ENCODE measurements around the gene GTF2H1. TPM values are rescaled to one million over a fixed set of nuclear protein-coding genes. Genes with fewer than 3 reads are reported as not detected.
A peak's percentile ranks its signal among the peaks of the same experiment; 100 is the strongest.

The GTF2H1 gene
- total RNA-seq, 8 experiments from 2014 or later: 22.9 to 88.8 (median 41.7) TPM

DNA sequence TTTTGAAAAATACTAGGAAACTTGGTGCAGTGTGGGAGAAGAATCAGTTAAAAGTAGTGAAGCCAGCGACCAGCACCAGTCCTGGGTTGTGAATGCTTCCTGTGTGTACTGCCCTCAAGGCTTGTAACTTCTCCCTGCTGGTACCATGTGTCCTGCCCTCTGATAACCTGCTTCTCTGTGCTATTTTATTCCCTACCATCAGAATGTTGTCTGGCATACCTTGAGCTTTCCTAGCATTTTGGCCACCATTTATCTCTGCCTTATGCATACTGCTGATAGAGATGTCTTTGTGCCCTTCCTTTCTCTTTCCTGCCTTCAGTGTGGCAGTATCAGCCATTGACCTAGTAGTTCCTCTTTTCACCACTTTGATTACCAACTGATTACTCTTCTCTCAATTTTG, 2.0 kb downstream of the GTF2H1 start:
- in situ Hi-C loops (cut with MboI; ENCODE audit: low pct_unique_long_range_greater_than_20kb in 2 of 9, low sequenced_read_pairs in 9 of 9, unreplicated experiment in 9 of 9): no loop called here
- Histone ChIP-seq H3K4me1 (replicated peaks in 1 of 2) (peaks cover 19 to 29% of the 10 kb centered on the region in 2 donors), H3K4me3 (peak overlapping the region in 1 of 5 donors; percentile 6), H3K27ac (no peak overlapping the region)
- 60 to 100% (median 71%) methylated on average over 1 of the region's 1 CpG; no CpG with 5 or more reads in 6 of the 10 experiments for WGBS, 10 experiments
- ATAC-seq (replicated peaks in 6 of 8): no peak

DNA sequence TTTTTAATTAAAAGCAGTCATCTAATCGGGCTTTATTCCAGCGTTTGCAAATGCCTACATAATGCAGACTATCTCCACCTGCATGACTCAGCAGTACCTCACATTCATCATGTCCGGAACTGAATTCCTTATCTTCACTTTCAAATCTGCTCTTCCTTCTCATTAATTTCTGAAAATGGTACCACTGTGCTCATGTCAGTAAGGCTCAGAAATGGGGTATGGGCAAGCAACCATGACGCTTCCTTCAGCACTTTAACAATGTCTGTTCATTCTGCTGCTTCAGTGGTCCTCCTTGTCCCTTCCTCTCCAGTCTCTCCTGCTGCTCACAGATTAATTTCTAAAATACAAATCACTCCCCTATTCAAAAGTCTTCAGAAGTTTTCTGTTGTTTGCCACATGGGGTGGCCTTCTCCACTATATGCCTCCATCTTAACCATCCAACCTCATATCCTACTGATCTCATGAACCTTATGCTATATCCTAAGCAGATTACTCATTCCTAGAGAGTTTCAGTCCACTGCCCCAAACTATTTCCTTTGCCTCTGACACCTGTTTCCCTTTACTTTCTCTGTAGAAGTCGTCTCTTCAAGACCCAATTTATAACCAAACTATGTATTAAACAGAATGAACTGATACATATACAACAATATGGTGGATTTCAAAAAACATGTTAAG, 7.0 kb downstream of the GTF2H1 start:
- in situ Hi-C loops (cut with MboI; ENCODE audit: low pct_unique_long_range_greater_than_20kb in 2 of 9, low sequenced_read_pairs in 9 of 9, unreplicated experiment in 9 of 9): no loop called here
- H3K4me3 ChIP-seq: no peak overlapping the region
- ATAC-seq (replicated peaks in 6 of 8): peak in 3 of 8 experiments; percentile 17 to 38 (median 19)
- H3K4me1 ChIP-seq (replicated peaks in 1 of 2): peaks cover 1 to 2% of the 10 kb centered on the region in 2 donors
- H3K27ac ChIP-seq: no peak overlapping the region
- WGBS, 10 experiments: 18 to 100% (median 83%) methylated on average over 2 to 5 of the region's 5 CpGs; no CpG with 5 or more reads in 1 of the 10 experiments

DNA sequence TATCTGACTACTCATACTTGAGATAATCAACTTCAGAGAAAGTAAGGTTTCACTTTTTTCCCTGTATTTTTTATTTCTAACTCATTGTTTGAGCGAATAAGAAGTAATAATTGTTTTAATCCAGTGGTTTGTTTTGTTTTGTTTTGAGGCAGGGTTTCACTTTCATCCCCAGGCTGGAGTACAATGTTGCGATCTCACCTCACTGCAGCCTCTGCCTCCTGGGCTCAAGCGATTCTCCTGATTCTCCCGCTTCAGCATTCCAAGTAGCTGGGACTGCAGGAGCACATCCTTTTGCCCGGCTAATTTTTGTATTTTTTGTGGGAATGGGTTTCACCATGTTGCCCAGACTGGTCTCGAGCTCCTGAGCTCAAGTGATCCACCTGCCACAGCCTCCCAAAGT, 8.6 kb downstream of the GTF2H1 start:
- no peak overlapping the region for H3K27ac ChIP-seq
- ATAC-seq (replicated peaks in 6 of 8): no peak
- in situ Hi-C loops (cut with MboI; ENCODE audit: low pct_unique_long_range_greater_than_20kb in 2 of 9, low sequenced_read_pairs in 9 of 9, unreplicated experiment in 9 of 9): no loop called here
- no peak overlapping the region for H3K4me3 ChIP-seq
- no peaks in the 10 kb centered on the region for H3K4me1 ChIP-seq (replicated peaks in 1 of 2)
- WGBS, 10 experiments: 81 to 100% (median 100%) methylated on average over 1 to 6 of the region's 6 CpGs

DNA sequence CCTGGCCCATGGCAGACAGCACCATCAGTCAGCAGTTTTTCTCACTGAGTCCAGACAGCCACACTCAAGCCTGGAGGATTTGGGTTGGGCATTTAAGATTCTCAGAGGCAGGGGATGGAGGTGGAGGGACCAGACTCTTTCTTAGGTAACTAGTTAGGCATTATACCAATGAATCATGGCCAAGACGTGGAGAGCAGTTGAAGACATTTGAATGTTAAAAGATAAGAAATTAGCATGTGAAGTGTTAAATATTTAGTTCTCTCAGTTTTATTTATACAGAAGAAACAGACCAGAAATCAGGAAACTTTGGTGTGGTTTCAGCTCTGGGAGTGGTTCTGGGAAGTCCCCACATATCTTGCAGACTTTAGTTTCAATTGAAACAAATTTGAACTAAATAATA, 9.9 kb downstream of the GTF2H1 start:
- no peak overlapping the region for H3K27ac ChIP-seq
- ATAC-seq (replicated peaks in 6 of 8): peak in 3 of 8 experiments; percentile 23 to 83 (median 73)
- no peaks in the 10 kb centered on the region for H3K4me1 ChIP-seq (replicated peaks in 1 of 2)
- in situ Hi-C loops (cut with MboI; ENCODE audit: low pct_unique_long_range_greater_than_20kb in 2 of 9, low sequenced_read_pairs in 9 of 9, unreplicated experiment in 9 of 9): no loop called here
- 0 to 71% (median 21%) methylated on average over 1 of the region's 1 CpG; no CpG with 5 or more reads in 6 of the 10 experiments for WGBS, 10 experiments
- H3K4me3 ChIP-seq: no peak overlapping the region

DNA sequence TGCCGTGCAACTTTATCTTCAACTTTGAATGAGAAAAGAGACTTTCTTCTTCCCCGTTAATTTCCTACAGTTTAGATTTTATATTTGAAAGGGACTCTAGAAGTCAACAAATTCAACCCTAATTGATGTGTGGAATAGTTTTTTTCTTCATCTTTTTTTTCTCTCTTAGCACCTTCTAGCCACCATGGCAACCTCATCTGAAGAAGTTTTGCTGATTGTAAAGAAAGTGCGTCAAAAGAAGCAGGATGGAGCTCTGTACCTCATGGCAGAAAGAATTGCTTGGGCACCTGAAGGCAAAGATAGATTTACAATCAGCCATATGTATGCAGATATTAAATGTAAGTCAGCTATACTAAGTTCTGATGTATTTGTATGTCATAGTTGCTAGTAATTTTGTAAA, 10.5 kb downstream of the GTF2H1 start:
- H3K4me3 ChIP-seq: no peak overlapping the region
- no peak overlapping the region for H3K27ac ChIP-seq
- ATAC-seq (replicated peaks in 6 of 8): no peak
- 95 to 100% (median 100%) methylated on average over 1 to 3 of the region's 3 CpGs; no CpG with 5 or more reads in 1 of the 10 experiments for WGBS, 10 experiments
- no peaks in the 10 kb centered on the region for H3K4me1 ChIP-seq (replicated peaks in 1 of 2)
- in situ Hi-C loops (cut with MboI; ENCODE audit: low pct_unique_long_range_greater_than_20kb in 2 of 9, low sequenced_read_pairs in 9 of 9, unreplicated experiment in 9 of 9): no loop called here

DNA sequence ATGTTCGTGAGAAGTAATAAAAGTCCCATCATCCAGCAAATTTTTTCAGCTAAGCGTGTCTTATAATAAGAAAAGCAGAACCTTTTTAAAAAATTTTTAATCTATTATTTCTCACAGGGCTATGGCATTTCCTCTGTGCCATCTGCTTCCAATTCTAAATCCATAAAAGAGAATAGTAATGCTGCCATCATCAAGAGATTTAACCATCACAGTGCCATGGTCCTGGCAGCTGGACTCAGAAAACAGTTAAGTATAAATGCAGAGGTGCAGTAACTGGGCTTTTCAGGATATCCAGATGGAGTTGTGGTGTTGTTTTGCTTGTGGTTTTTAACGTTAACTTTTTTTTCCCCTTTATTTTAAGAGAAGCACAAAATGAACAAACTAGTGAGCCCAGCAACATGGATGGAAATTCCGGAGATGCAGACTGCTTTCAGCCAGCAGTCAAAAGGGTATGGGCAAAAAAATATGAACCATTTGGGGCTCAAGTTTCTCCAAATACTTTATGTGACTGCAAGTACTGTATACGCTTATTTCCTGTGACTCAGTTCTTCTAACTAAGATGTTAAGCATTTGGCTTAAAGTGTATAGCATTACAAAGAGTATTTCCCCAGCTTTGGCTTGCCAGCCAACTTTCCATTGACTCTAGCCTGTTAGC, 25.2 kb downstream of the GTF2H1 start:
- WGBS, 10 experiments: 7 to 100% (median 95%) methylated on average over 2 to 5 of the region's 5 CpGs
- ATAC-seq (replicated peaks in 6 of 8): peak in 3 of 8 experiments; percentile 55 to 86 (median 55)
- no peak overlapping the region for H3K27ac ChIP-seq
- H3K4me1 ChIP-seq (replicated peaks in 1 of 2): no peaks in the 10 kb centered on the region
- no peak overlapping the region for H3K4me3 ChIP-seq
- in situ Hi-C loops (cut with MboI; ENCODE audit: low pct_unique_long_range_greater_than_20kb in 2 of 9, low sequenced_read_pairs in 9 of 9, unreplicated experiment in 9 of 9): no loop called here

DNA sequence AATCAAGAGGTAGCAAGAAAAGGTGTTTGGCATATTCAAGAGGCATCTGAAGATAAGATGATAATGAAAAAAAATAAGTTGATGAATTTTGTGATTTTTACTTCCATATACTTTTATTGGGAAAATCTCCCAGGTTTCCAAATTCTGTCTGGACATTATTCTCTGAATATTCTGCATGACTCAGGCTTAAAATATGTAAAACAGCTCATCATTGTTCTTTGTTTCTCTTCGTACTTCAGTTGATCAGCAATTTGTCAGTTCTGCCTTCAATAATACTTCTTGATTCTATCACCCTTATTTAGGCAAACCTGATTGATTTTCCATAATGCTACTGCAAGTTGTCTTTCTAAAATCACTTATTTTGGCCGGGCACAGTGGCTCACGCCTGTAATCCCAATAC, 30.2 kb downstream of the GTF2H1 start:
- H3K4me1 ChIP-seq (replicated peaks in 1 of 2): no peaks in the 10 kb centered on the region
- H3K27ac ChIP-seq: no peak overlapping the region
- H3K4me3 ChIP-seq: no peak overlapping the region
- in situ Hi-C loops (cut with MboI; ENCODE audit: low pct_unique_long_range_greater_than_20kb in 2 of 9, low sequenced_read_pairs in 9 of 9, unreplicated experiment in 9 of 9): no loop called here
- 33 to 100% (median 85%) methylated on average over 1 to 3 of the region's 3 CpGs; no CpG with 5 or more reads in 2 of the 10 experiments for WGBS, 10 experiments
- ATAC-seq (replicated peaks in 6 of 8): peak in 2 of 8 experiments; percentile 26 to 35

DNA sequence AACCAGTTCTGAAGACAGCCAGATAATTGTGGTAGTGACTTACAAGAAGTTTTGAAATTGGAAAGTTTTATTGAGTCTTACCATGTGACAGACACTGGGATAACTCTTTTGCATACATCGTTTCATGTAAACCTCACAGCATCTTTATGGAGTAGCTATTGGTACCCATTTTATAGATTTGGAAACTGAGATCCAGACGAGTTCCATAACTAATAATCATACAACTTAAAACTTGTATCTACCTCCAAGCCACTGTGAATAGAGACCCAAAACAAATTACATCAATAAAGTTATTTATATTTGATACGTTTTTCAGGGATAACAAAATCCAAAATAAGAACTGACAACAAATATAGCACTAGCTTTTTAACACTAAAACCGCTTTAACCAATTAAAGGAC, 36.3 kb downstream of the GTF2H1 start:
- ATAC-seq (replicated peaks in 6 of 8): no peak
- Histone ChIP-seq H3K4me1 (replicated peaks in 1 of 2) (no peaks in the 10 kb centered on the region), H3K4me3 (no peak overlapping the region), H3K27ac (no peak overlapping the region)
- 86 to 100% (median 95%) methylated on average over 1 to 4 of the region's 4 CpGs for whole genome bisulfite sequencing, 10 experiments
- in situ Hi-C loops (cut with MboI; ENCODE audit: low pct_unique_long_range_greater_than_20kb in 2 of 9, low sequenced_read_pairs in 9 of 9, unreplicated experiment in 9 of 9): no loop called here

DNA sequence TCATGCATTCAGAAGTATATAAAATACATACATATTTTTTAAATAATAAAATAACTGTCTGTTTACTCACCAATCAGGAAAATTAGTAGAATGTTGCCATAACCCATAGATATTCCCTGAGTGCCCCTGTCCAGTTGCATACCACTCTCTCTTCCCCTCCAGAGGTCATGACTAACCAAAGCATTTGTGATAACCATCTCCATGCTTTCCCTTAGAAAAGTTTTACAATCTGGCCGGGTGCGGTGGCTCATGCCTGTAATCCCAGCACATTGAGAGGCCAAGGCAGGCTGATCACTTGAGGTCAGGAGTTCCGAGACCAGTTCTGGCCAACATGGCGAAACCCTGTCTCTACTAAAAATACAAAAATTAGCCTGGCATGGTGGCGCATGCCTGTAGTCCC, 38.8 kb downstream of the GTF2H1 start:
- no peak overlapping the region for H3K27ac ChIP-seq
- H3K4me1 ChIP-seq (replicated peaks in 1 of 2): no peaks in the 10 kb centered on the region
- no peak for ATAC-seq (replicated peaks in 6 of 8)
- in situ Hi-C loops (cut with MboI; ENCODE audit: low pct_unique_long_range_greater_than_20kb in 2 of 9, low sequenced_read_pairs in 9 of 9, unreplicated experiment in 9 of 9): no loop called here
- 94 to 100% (median 100%) methylated on average over 2 to 3 of the region's 5 CpGs; no CpG with 5 or more reads in 6 of the 10 experiments for WGBS, 10 experiments
- no peak overlapping the region for H3K4me3 ChIP-seq

DNA sequence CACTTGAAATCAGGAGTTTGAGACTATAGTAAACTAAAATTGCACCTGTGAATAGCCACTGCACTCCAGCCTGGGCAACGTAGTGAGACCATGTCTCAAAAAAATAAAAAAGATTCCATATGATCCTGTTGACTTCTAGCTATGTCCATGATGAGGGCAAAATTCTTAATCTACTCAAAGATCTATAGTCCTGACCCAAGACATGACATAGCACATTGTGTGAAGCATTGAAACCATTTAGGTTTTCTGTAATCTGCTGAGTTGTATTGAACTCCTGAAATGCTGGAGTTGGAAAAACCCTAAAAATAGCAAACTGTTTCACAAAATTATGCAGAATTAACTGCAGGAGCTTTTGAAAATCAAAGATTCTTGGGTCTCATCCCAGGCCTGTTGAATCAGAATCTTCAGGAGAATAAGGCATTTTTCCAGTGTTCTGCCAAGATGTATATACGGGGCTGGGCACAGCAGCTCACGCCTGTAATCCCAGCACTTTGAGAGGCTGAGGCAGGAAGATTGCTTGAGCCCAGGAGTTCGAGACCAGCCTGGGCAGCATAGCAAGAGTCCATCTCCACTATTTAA, 42.2 kb downstream of the GTF2H1 start:
- ATAC-seq (replicated peaks in 6 of 8): peak in 1 of 8 experiments; percentile 51
- H3K4me1 ChIP-seq (replicated peaks in 1 of 2): no peaks in the 10 kb centered on the region
- 57 to 100% (median 88%) methylated on average over 1 to 4 of the region's 4 CpGs; no CpG with 5 or more reads in 2 of the 10 experiments for WGBS, 10 experiments
- H3K27ac ChIP-seq: no peak overlapping the region
- no peak overlapping the region for H3K4me3 ChIP-seq
- in situ Hi-C loops (cut with MboI; ENCODE audit: low pct_unique_long_range_greater_than_20kb in 2 of 9, low sequenced_read_pairs in 9 of 9, unreplicated experiment in 9 of 9): no loop called here

DNA sequence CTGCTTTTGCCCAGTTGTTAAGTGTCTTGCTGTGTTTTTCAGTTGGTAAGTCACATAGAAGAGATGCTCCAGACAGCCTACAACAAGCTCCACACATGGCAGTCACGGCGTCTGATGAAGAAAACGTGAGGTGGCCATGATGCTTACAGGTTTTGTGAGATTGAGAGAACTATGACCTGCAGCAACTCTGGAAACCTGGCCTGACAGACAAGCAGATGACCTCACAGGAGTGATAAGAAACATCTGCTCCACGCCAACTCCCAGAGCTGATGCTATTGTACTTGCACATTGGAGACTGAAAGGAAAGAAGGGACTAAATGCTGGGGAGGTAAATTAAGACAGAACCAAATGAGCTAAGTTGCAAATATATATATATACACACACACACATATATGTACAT, 43.4 kb downstream of the GTF2H1 start:
- ATAC-seq (replicated peaks in 6 of 8): peak in 1 of 8 experiments; percentile 29
- 90 to 100% (median 97%) methylated on average over 1 to 3 of the region's 4 CpGs; no CpG with 5 or more reads in 6 of the 10 experiments for WGBS, 10 experiments
- no peak overlapping the region for H3K4me3 ChIP-seq
- H3K4me1 ChIP-seq (replicated peaks in 1 of 2): no peaks in the 10 kb centered on the region
- in situ Hi-C loops (cut with MboI; ENCODE audit: low pct_unique_long_range_greater_than_20kb in 2 of 9, low sequenced_read_pairs in 9 of 9, unreplicated experiment in 9 of 9): no loop called here
- no peak overlapping the region for H3K27ac ChIP-seq

DNA sequence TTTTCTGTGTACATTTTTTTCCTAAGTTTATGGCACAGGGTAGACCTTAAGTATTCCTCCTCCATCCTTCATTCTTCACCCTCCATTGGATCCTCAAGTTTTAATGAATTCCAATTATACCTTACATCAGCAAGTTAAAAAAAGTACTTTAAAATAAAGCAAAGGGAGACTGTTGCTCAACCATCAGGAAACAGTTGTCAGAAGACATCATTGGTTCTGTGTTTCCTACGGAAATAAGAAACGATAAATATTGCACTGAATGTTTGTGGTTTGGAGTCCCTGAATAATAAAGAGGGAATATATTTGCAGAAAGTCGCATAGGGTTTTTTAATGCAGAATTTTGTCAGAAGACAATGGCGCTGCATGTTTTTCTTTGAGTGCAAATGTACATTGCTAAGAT, 43.9 kb downstream of the GTF2H1 start:
- Histone ChIP-seq H3K4me3 (no peak overlapping the region), H3K4me1 (replicated peaks in 1 of 2) (no peaks in the 10 kb centered on the region), H3K27ac (no peak overlapping the region)
- 7 to 100% (median 81%) methylated on average over 1 to 4 of the region's 4 CpGs for WGBS, 10 experiments
- in situ Hi-C loops (cut with MboI; ENCODE audit: low pct_unique_long_range_greater_than_20kb in 2 of 9, low sequenced_read_pairs in 9 of 9, unreplicated experiment in 9 of 9): no loop called here
- ATAC-seq (replicated peaks in 6 of 8): no peak

DNA sequence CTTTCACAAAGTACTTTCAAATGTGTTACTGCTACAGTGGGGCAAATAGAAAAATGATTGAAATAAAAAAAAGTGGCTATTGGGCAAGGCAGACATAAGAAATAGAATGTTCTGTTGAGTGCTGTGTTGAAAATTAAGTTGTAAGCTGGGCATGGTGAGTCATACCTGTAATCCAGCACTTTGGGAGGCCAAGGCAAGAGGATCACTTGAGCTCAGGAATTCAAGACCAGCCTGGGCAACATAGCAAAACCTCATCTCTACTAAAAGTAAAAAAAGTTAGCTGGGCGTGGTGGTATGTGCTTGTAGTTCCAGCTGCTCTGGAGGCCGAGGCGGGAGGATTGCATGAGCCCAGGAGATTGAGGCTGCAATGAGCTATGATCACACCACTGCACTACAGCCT, 45.1 kb downstream of the GTF2H1 start:
- H3K4me1 ChIP-seq (replicated peaks in 1 of 2): no peaks in the 10 kb centered on the region
- no peak overlapping the region for H3K27ac ChIP-seq
- ATAC-seq (replicated peaks in 6 of 8): no peak
- H3K4me3 ChIP-seq: no peak overlapping the region
- WGBS, 10 experiments: 75 to 100% (median 97%) methylated on average over 2 to 3 of the region's 3 CpGs; no CpG with 5 or more reads in 6 of the 10 experiments
- in situ Hi-C loops (cut with MboI; ENCODE audit: low pct_unique_long_range_greater_than_20kb in 2 of 9, low sequenced_read_pairs in 9 of 9, unreplicated experiment in 9 of 9): no loop called here

Data from motor neuron (in vitro differentiated cells).